Hematopoietic multipotent progenitor cell treated with erythropoietin and hydrocortisone succinate and interleukin-3 and kit ligand, for 17 days (in vitro differentiated cells): Measurements from ENCODE around the gene CCT8L2.
"Not testable (repeated sequence)": the region's sequence is repeated elsewhere in the genome, so short reads cannot be mapped to it uniquely, and the experiment has no call there.

Experiments used
- DNase-seq: peaks from one replicate; pipeline ENCODE4 v3.0.0-alpha.2; 2015; ENCODE audit warnings: low spot score

Gene CCT8L2

DNA sequence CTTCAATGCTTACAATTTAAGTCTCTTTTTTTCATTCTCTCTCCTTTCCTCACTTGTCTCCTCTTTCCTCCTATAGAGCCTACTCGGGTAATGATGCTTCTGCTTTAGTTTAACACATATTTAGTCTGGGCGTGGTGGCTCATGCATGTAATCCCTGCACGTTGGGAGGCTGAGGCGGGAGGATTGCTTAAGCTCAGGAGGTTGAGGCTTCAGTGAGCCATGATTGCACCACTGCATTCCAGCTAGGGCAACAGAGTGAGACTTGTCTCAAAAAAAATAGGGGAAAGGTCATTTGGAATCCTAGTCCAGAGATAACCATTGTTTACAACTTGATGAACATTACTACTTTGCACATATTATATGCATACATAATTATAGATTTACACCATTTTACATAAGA lies 1.4 kb upstream of the CCT8L2 start:
- no peak for DNase-seq

GRCh38 chr22:16592231-16592630 lies 379 bp downstream of the CCT8L2 start:
- not testable (repeated sequence) for DNase-seq

- DNase-seq = not testable (repeated sequence)
Measured at GRCh38 chr22:16591136-16591535, 1.5 kb downstream of the CCT8L2 start.

DNA sequence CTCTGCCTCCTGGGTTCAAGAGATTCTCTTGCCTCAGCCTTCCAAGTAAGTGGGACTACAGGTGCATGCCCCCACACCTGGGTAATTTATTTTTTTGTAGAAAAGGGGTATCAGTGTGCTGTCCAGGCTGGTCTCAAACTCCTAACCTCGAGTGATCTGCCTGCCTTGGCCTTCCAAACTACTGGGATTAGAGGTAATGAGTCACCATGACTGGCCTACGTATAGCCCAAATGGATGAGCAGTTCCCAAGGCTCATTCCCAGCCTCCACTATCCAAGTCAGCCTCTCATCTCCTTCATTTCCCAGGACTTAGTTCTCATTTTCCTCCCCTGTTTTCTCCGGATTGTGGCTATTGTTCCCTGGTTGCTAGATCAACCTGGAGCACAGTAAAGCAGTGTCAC lies 5.6 kb downstream of the CCT8L2 start:
- DNase-seq = no peak

DNA sequence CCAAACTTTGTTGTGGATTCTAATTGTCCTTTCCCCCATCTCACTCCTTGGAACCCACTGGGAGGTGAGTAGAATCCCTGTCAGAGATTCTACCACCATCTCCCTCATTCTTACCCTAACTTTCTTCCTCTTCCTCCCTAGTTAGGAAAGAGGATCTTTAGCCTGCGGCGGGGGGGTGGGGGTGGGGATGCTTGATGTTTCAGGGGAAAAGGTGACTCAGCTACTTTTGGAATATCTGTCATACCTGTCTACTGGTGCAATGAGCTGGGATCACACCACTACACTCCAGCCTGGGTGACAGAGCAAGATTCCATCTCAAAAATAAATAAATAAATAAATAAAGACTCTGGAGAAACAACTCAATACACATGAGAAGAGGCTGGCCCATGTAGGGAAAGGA lies 6.4 kb downstream of the CCT8L2 start:
- no peak for DNase-seq

DNA sequence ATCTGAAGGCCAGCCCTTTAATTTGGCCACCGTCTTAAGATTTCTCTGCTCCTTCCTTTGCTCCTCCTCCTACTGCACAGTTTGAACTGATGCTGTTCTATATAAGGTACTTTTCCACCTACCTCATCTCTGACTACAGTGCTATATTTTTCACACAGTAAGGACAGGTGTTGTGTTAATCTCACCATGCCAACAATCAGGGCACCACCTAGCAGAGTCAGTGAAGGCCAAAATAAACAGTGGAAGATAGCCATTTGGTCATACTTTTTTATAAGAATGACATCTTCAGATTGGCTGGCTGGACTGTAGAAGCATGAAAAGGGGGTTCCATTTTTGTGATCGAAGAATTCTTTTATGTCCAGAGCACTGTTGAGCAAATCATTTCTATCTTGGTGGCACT lies 11.7 kb downstream of the CCT8L2 start:
- DNase-seq = not testable (repeated sequence)

DNA sequence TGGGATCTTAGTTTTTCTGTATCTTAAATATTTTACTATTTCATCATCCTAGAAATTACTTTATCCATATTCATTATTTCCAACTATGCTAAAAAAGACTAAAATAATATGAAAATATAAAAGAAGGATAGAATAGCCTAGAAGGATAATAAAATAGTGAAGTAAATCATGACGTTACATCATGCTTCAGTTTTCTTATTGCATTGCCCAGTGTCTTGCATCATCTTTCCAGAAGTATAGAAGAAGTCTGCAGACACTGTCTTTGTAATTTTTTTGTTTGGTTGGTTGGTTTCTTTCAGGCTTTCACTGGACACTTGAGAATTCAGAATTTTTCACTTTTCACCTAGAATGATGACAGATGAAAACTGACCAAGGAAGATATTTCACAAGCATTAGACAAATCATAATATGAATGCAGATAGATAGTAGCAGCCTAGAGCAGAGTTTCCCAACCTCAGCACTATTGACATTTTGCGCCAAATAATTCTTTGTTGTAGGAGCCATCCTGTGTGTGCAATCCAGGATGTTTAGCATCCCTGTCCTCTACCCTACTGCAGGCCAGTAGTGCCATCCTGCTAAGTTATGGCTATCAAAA lies 23.3 kb downstream of the CCT8L2 start:
- not testable (repeated sequence) for DNase-seq

DNA sequence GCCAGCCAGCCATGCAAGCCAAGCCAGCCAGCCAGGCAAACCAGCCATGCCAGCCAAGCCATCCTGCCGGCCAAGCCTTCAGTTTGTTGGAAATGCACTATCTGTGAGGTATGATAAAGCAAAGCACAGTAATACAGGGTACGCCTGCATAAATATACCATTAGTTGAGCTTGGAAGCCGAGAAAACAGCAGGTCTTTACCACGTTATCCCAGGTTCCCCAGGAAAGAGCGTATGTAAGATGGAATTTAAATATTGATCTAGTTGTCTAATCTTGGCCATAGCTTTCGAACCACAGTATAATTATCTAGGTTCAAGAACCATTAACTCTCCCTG lies 24.2 kb downstream of the CCT8L2 start:
- no peak for DNase-seq

GRCh38 chr22:16567617-16568424 lies 24.8 kb downstream of the CCT8L2 start:
- DNase-seq = not testable (repeated sequence)

GRCh38 chr22:16566421-16567151 lies 26.0 kb downstream of the CCT8L2 start:
- not testable (repeated sequence) for DNase-seq

- not testable (repeated sequence) for DNase-seq
Measured at GRCh38 chr22:16565585-16566420, 26.8 kb downstream of the CCT8L2 start.

DNA sequence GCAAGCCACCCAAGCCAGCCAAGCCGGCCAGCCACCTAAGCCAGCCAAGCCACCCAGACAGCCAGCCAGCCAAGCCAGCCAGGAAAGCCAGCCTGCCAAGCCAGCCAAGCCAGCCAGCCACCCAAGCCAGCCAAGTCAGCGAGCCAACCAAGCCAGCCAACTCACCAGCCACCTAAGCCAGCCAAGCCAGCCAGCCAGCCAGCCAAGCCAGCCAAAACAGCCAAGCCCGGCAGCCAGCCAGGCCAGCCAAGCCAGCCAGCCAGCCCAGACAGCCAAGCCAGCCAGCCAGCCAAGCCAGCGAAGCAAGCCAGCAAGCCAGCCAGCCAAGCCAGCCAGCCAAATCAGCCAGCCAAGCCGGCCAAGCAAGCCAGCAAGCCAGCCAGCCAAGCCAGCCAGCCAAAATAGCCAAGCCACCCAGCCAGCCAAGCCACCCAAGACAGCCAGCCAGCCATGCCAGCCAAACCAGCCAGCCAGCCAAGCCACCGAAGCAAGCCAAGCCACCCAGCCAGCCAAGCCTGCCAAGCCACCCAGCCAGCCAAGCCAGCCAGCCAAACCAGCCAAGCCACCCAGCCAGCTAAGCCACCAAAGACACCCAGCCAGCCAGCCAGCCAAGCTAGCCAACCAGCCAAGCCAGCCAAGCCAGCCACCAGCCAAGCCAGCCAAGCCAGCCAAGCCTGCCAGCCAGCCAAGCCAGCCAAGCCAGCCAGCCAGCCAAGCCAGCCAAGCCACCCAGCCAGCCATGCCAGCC lies 27.6 kb downstream of the CCT8L2 start:
- not testable (repeated sequence) for DNase-seq

DNA sequence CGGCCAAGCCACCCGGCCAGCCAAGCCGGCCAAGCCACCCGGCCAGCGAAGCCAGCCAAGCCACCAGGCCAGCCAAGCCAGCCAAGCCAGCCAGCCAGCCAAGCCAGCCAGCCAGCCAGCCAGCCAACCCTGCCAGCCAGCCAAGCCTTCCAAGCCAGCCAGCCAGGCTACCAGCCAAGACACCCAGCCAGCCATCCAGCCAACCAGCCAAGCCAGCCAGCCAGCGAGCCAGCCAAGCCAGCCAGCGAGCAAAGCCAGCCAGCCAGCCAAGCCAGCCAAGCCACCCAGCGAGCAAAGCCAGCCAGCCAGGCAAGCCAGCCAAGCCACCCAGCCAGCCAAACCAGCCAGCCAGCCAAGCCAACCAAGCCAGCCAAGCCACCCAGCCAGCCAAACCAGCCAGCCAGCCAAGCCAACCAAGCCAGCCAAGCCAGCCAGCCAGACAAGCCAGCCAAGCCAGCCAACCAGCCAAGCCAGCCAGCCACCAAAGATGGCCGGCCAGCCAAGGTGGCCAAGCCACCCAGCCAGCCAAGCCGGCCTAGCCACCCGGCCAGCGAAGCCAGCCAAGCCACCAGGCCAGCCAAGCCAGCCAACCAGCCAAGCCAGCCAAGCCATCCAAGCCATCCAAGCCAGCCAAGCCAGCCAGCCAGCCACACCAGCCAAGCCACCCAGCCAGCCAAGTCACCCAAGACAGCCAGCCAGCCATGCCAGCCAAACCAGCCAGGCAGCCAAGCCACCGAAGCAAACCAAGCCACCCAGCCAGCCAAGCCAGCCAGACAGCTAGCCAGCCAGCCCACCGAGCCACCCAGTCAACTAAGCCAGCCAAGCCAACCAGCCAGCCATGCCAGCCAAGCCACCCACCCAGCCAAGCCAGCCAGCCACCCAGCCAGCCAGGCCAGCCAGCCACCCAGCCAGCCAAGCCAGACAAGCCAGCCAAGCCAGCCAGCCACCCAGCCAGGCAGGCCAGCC lies 28.8 kb downstream of the CCT8L2 start:
- DNase-seq = no peak

DNA sequence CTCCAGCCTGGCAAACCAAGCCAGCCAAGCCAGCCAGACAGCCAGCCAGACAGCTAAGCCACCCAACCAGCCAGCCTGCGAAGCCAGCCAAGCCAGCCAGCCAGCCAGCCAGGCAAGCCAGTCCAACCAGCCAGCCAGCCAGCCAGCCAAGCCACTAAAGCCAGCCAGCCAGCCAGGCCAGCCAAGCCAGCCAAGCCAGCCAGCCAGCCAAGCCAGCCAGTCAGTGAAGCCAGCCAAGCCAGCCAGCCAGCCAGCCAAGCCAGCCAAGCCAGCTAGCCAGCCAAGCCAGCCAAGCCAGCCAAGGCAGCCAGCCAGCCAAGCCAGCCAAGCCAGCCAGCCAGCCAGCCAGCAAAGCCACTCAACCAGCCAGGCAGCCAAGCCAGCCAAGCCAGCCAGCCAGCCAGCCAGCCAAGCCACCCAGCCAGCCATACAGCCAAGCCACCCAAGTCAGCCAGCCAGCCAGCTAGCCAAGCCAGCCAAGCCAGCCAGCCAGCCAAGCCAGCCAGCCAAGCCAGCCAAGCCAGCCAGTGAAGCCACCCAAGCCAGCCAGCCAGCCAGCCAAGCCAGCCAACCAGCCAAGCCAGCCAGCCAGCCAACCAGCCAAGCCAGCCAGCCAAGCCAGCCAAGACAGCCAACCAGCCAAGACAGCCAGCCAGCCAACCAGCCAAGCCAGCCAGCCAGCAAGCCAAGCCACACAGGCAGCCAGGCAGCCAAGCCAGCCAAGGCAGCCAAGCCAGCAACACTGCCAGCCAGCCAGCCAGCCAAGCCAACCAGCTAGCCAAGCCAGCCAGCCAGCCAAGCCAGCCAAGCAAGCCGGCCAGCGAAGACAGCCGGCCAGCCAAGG lies 29.7 kb downstream of the CCT8L2 start:
- no peak for DNase-seq

GRCh38 chr22:16561093-16561658 lies 31.4 kb downstream of the CCT8L2 start:
- DNase-seq = not testable (repeated sequence)

GRCh38 chr22:16560651-16561050 lies 32.0 kb downstream of the CCT8L2 start:
- DNase-seq = not testable (repeated sequence)

GRCh38 chr22:16559996-16560395 lies 32.6 kb downstream of the CCT8L2 start:
- not testable (repeated sequence) for DNase-seq

- no peak for DNase-seq
Measured at GRCh38 chr22:16559056-16559955, 33.3 kb downstream of the CCT8L2 start.
